CD14-positive monocyte (primary cell): ENCODE measurements around the gene INF2. TPM values are rescaled to one million over a fixed set of nuclear protein-coding genes. Genes with fewer than 3 reads are reported as not detected.

Experiments used
- DNase-seq, 3 donors: peaks; one replicate each; pipeline ENCODE4 v3.0.0-alpha.2; 2011 to 2022
- H2AFZ ChIP-seq: 2 replicates; pipeline ENCODE4 v1.6.0; 2012; ENCODE audit warnings: mild to moderate bottlenecking, low read depth, low read length, inconsistent platforms; ENCODE audit not compliant: insufficient read depth, poor library complexity, severe bottlenecking
- H3K27ac ChIP-seq, 2 donors: 1 replicate in 1 of 2; 2 replicates in 1 of 2; pipeline ENCODE4 v1.5.1; 2012 to 2013; ENCODE audit warnings: low read length in 2 of 2, control low read depth in 1 of 2, inconsistent platforms in 1 of 2, low read depth in 1 of 2, mild to moderate bottlenecking in 1 of 2
- H3K27me3 ChIP-seq, 2 donors: one replicate each; pipeline versions ENCODE4 v1.6.0 to v1.6.1; 2011 to 2013; ENCODE audit warnings: low read length in 2 of 2; ENCODE audit not compliant: control insufficient read depth in 2 of 2, insufficient read depth in 2 of 2
- H3K36me3 ChIP-seq, 2 donors: replicated peaks in 1 of 2; 1 replicate in 1 of 2; 2 replicates in 1 of 2; pipeline versions ENCODE4 v1.5.1 to v1.6.1; 2012 to 2013; ENCODE audit warnings: low read length in 2 of 2, control low read depth in 1 of 2, inconsistent platforms in 1 of 2, mild to moderate bottlenecking in 1 of 2; ENCODE audit not compliant: insufficient read depth in 2 of 2, control insufficient read depth in 1 of 2
- H3K4me1 ChIP-seq, 2 donors: 1 replicate in 1 of 2; 2 replicates in 1 of 2; pipeline versions ENCODE4 v1.5.1 to v1.6.1; 2012 to 2013; ENCODE audit warnings: low read length in 2 of 2, control low read depth in 1 of 2, inconsistent platforms in 1 of 2, mild to moderate bottlenecking in 1 of 2, moderate library complexity in 1 of 2; ENCODE audit not compliant: insufficient read depth in 2 of 2, control insufficient read depth in 1 of 2
- H3K4me2 ChIP-seq: replicated peaks from 2 replicates; pipeline ENCODE3; 2012; ENCODE audit warnings: low read length, moderate library complexity, mild to moderate bottlenecking; ENCODE audit not compliant: poor library complexity, severe bottlenecking; ENCODE audit errors: extremely low read depth
- H3K4me3 ChIP-seq, 3 experiments: fragments of 200-600 bp in 1 of 3; sonication (generic) in 1 of 3; replicated peaks in 1 of 3; 1 replicate in 2 of 3; 2 replicates in 1 of 3; pipeline ENCODE4 v1.5.1; 2011 to 2013; ENCODE audit warnings: low read length in 3 of 3, mild to moderate bottlenecking in 3 of 3, control low read depth in 2 of 3, low read depth in 2 of 3, inconsistent platforms in 1 of 3, moderate library complexity in 1 of 3
- H3K79me2 ChIP-seq: 2 replicates; pipeline ENCODE4 v1.6.0; 2012; ENCODE audit warnings: mild to moderate bottlenecking, control low read depth, inconsistent platforms, low read length, moderate library complexity; ENCODE audit not compliant: insufficient read depth
- H3K9ac ChIP-seq: 2 replicates; pipeline ENCODE4 v1.6.0; 2017; ENCODE audit warnings: low read length, mild to moderate bottlenecking; ENCODE audit not compliant: insufficient read depth, poor library complexity, severe bottlenecking
- H3K9me3 ChIP-seq, 2 donors: replicated peaks in 1 of 2; 1 replicate in 1 of 2; 2 replicates in 1 of 2; pipeline versions ENCODE4 v1.5.1 to v1.6.1; 2012 to 2013; ENCODE audit warnings: low read length in 2 of 2, control low read depth in 1 of 2; ENCODE audit not compliant: control insufficient read depth in 1 of 2, insufficient read depth in 1 of 2
- H4K20me1 ChIP-seq: 2 replicates; pipeline ENCODE4 v1.6.0; 2012; ENCODE audit warnings: mild to moderate bottlenecking, low read length, control low read depth, moderate library complexity; ENCODE audit not compliant: insufficient read depth
- H3K27ac Mint-ChIP-seq, 7 donors: one replicate each; pipeline ENCODE4 v1.8.0; 2020; ENCODE audit warnings: mild to moderate bottlenecking in 7 of 7, mixed read lengths in 7 of 7, moderate library complexity in 6 of 7, inconsistent platforms in 2 of 7
- H3K27me3 Mint-ChIP-seq, 3 donors: one replicate each; pipeline ENCODE4 v1.8.0; 2021 to 2022; ENCODE audit warnings: low read depth in 3 of 3, mild to moderate bottlenecking in 3 of 3, mixed read lengths in 3 of 3, moderate library complexity in 3 of 3, inconsistent platforms in 1 of 3
- H3K36me3 Mint-ChIP-seq, 2 donors: one replicate each; pipeline ENCODE4 v1.8.0; 2020; ENCODE audit warnings: mixed read lengths in 2 of 2, inconsistent platforms in 1 of 2, mild to moderate bottlenecking in 1 of 2
- H3K4me1 Mint-ChIP-seq: one replicate; pipeline ENCODE4 v1.8.0; 2020; ENCODE audit warnings: mild to moderate bottlenecking, mixed read lengths
- H3K4me3 Mint-ChIP-seq, 2 donors: one replicate each; pipeline ENCODE4 v1.8.0; 2020; ENCODE audit warnings: mild to moderate bottlenecking in 2 of 2, mixed read lengths in 2 of 2, moderate library complexity in 1 of 2
- H3K9me3 Mint-ChIP-seq, 7 donors: one replicate each; pipeline ENCODE4 v1.8.0; 2020 to 2022; ENCODE audit warnings: mixed read lengths in 7 of 7, mild to moderate bottlenecking in 6 of 7, moderate library complexity in 6 of 7, inconsistent platforms in 2 of 7
- WGBS: methylation state at CpG from one replicate; pipeline ENCODE4 v1.1.5; 2013; ENCODE audit warnings: missing lambda C conversion rate; ENCODE audit not compliant: insufficient coverage; 5-methylcytosine and 5-hydroxymethylcytosine counted together
- intact Hi-C, 2 donors: fragments of 100-400 bp; cut with micrococcal nuclease; formaldehyde crosslinking; loops; one replicate each; pipeline versions ENCODE4 v1.15.0 to v1.15.1; 2023
- polyA plus RNA-seq, 3 donors: library from polyadenylated mRNA; depleted of rRNA in 1 of 3; unstranded in 2 of 3; stranded (reverse) in 1 of 3; fragments of 300-500 nt in 2 of 3; fragments of >200 nt in 1 of 3; fragmentation: Illumina TruSeq in 2 of 3; gene quantifications; 1 replicate in 2 of 3; 2 replicates in 1 of 3; pipeline ENCODE4 v1.2.3, GENCODE V29; 2012 to 2021
- TF ChIP-seq, protein P1 (sequence below): fragments of 200-600 bp; IDR thresholded peaks from one replicate; pipeline ENCODE4 v1.8.0; 2022; ENCODE audit warnings: antibody characterized with exemption, mild to moderate bottlenecking

INF2 gene
- polyA plus RNA-seq, 3 donors: 2.9 to 23.3 (median 3.8) TPM

GRCh38 chr14:104664588-104664987 lies 24.8 kb upstream of the INF2 start:
- H3K79me2 ChIP-seq: no peaks in the 10 kb centered on the region
- WGBS: 90% methylated on average over 8 of the region's 10 CpGs
- H3K27ac ChIP-seq: no peak overlapping the region
- peaks cover 0 to 16% of the 10 kb centered on the region in 2 donors for H3K27me3 ChIP-seq
- DNase-seq: no peak
- no peak overlapping the region for H3K4me2 ChIP-seq
- H3K4me1 ChIP-seq: peaks cover 9 to 20% of the 10 kb centered on the region in 2 donors
- H3K4me3 ChIP-seq: no peak overlapping the region
- intact Hi-C loops: no loop called here
- Mint-ChIP-seq H3K36me3 (no peaks in the 10 kb centered on the region), H3K4me1 (peaks cover 17% of the 10 kb centered on the region), H3K27me3 (peaks cover 18 to 28% (median 23%) of the 10 kb centered on the region in 3 donors), H3K9me3 (peaks cover 0 to 12% (median 3%) of the 10 kb centered on the region in 7 donors), H3K27ac (peak overlapping the region in 1 of 7 donors; percentile 21), H3K4me3 (peak overlapping the region in 1 of 2 donors; percentile 30)
- H2AFZ ChIP-seq: no peak overlapping the region
- TF ChIP-seq, protein P1, sequence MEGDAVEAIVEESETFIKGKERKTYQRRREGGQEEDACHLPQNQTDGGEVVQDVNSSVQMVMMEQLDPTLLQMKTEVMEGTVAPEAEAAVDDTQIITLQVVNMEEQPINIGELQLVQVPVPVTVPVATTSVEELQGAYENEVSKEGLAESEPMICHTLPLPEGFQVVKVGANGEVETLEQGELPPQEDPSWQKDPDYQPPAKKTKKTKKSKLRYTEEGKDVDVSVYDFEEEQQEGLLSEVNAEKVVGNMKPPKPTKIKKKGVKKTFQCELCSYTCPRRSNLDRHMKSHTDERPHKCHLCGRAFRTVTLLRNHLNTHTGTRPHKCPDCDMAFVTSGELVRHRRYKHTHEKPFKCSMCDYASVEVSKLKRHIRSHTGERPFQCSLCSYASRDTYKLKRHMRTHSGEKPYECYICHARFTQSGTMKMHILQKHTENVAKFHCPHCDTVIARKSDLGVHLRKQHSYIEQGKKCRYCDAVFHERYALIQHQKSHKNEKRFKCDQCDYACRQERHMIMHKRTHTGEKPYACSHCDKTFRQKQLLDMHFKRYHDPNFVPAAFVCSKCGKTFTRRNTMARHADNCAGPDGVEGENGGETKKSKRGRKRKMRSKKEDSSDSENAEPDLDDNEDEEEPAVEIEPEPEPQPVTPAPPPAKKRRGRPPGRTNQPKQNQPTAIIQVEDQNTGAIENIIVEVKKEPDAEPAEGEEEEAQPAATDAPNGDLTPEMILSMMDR: no peak
- H3K9ac ChIP-seq: no peak overlapping the region
- H4K20me1 ChIP-seq: no peaks in the 10 kb centered on the region
- H3K9me3 ChIP-seq: no peaks in the 10 kb centered on the region
- no peaks in the 10 kb centered on the region for H3K36me3 ChIP-seq

- no peak overlapping the region for H3K9ac ChIP-seq
- peak overlapping the region; percentile 76 for H2AFZ ChIP-seq
- TF ChIP-seq, protein P1: no peak
- Mint-ChIP-seq H3K36me3 (no peaks in the 10 kb centered on the region), H3K27me3 (peaks cover 12 to 22% (median 17%) of the 10 kb centered on the region in 3 donors), H3K9me3 (peaks cover 0 to 9% (median 3%) of the 10 kb centered on the region in 7 donors), H3K4me1 (peaks cover 14% of the 10 kb centered on the region), H3K4me3 (peak overlapping the region in 1 of 2 donors; percentile 63), H3K27ac (peak overlapping the region in 2 of 7 donors; percentile 1 to 2)
- DNase-seq: no peak
- H3K27me3 ChIP-seq: peaks cover 0 to 10% of the 10 kb centered on the region in 2 donors
- no peaks in the 10 kb centered on the region for H3K9me3 ChIP-seq
- H3K4me3 ChIP-seq: no peak overlapping the region
- H3K36me3 ChIP-seq: no peaks in the 10 kb centered on the region
- 7% methylated on average over 2 of the region's 2 CpGs for WGBS
- H3K4me2 ChIP-seq: peak overlapping the region; percentile 30
- no peak overlapping the region for H3K27ac ChIP-seq
- H3K4me1 ChIP-seq: peaks cover 3 to 14% of the 10 kb centered on the region in 2 donors
- H4K20me1 ChIP-seq: no peaks in the 10 kb centered on the region
- intact Hi-C loops: loop anchor here in 1 of 2 donors (5.0 kb wide), 1 partner anchor 42 kb away; no protein-coding TSS in a partner anchor
- H3K79me2 ChIP-seq: no peaks in the 10 kb centered on the region
These were observed 24.2 kb upstream of the INF2 start for GRCh38 chr14:104665114-104665656.
